Liver (tissue), 2 donors: ENCODE data around the gene TMEM51.

ENCODE experiments used
- CTCF ChIP-seq: fragments of 150-350 bp; IDR thresholded peaks from 2 replicates; pipeline ENCODE4 v1.5.1; 2017; ENCODE audit warnings: improper control_type of control experiment, low read depth, low read length; ENCODE audit not compliant: missing input control
- YY1 ChIP-seq: IDR thresholded peaks from 2 replicates; pipeline ENCODE4 v1.6.1; 2016; ENCODE audit warnings: antibody characterized with exemption, mild to moderate bottlenecking
- donor health status: healthy.

- TF ChIP-seq CTCF (no peak), YY1 (no peak)
These were observed 32.1 kb downstream of the TMEM51 start for GRCh38 chr1:15185617-15186016.
